ENCODE data around the gene VAPA. TPM values are rescaled to one million over a fixed set of nuclear protein-coding genes. Genes with fewer than 3 reads are reported as not detected.

The VAPA gene
- polyA plus RNA-seq, 1 donor (not counting 4 experiments of a cell fraction or from before 2014, with no cell fraction given): 350 TPM

DNA sequence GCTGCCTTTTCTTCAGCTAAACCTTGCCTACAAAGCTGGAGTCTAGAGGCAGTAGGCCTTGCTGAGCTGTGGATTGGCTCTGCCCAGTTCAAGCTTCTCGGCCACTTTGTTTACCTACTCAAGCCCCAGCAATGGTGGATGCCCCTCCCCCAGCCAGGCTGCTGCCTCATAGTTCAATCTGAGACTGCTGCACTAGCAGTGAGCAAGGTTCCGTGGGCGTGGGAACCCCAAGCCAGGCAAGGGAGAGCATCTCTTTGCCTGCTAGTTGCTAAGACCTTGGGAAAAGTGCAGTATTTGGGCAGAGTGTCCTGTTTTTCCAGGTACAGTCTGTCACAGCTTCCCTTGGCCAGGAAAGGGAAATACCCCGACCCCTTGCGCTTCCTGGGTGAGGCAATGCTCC lies 68.9 kb downstream of the VAPA start:
- H3K27ac ChIP-seq (ENCODE audit: control insufficient read depth, insufficient read depth, low read length): no peak overlapping the region

DNA sequence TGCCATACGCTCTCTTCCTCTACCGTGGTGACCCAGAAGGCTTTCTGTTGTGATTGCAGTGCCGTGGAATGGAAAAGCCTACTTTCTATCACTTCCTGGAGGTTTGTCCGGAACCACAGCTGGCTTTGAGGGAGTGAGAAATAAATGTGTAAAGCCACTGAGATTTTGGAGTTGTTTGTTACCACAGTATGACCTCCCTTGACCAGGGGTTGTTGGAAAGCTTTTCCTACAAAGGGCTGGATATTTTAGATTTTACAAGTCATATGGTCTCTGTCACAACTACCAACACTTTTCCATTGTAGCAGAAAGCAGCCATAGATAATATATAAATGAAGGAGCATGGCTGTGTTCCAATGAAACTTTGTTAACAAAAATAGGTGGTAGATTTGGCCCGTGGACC lies 70.3 kb downstream of the VAPA start:
- no peak overlapping the region for H3K4me2 ChIP-seq (ENCODE audit: control insufficient read depth, extremely low read depth, insufficient read depth, low read depth, low read length)
- dilution Hi-C loops (cut with MboI; ENCODE audit: extremely low pct_ligation_motif_present, low sequenced_read_pairs): no loop called here
- no peak for TF ChIP-seq EZH2 (IDR thresholded peaks at IDR 0.05; ENCODE audit: low read length)
- TF ChIP-seq, protein P1, sequence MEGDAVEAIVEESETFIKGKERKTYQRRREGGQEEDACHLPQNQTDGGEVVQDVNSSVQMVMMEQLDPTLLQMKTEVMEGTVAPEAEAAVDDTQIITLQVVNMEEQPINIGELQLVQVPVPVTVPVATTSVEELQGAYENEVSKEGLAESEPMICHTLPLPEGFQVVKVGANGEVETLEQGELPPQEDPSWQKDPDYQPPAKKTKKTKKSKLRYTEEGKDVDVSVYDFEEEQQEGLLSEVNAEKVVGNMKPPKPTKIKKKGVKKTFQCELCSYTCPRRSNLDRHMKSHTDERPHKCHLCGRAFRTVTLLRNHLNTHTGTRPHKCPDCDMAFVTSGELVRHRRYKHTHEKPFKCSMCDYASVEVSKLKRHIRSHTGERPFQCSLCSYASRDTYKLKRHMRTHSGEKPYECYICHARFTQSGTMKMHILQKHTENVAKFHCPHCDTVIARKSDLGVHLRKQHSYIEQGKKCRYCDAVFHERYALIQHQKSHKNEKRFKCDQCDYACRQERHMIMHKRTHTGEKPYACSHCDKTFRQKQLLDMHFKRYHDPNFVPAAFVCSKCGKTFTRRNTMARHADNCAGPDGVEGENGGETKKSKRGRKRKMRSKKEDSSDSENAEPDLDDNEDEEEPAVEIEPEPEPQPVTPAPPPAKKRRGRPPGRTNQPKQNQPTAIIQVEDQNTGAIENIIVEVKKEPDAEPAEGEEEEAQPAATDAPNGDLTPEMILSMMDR (optimal IDR thresholded peaks at IDR 0.05 in 1 of 3, IDR thresholded peaks at IDR 0.05 in 1 of 3, conservative IDR thresholded peaks at IDR 0.05 in 1 of 3; ENCODE audit: extremely low read depth in 1 of 3, insufficient read depth in 2 of 3, low read length in 3 of 3): no peak
- H2AFZ ChIP-seq (ENCODE audit: control insufficient read depth, low read length): no peak overlapping the region
- no peak overlapping the region for H3K27ac ChIP-seq (ENCODE audit: control insufficient read depth, insufficient read depth, low read length)
- no peak for DNase-seq (ENCODE audit: low read depth, low spot score)
- no peak for FAIRE-seq
- no peak overlapping the region for H3K4me3 ChIP-seq (ENCODE audit: control insufficient read depth in 2 of 3, extremely low read depth in 1 of 3, insufficient read depth in 2 of 3, low read depth in 1 of 3, low read length in 3 of 3)
- H3K27me3 ChIP-seq (ENCODE audit: control insufficient read depth, extremely low read depth, insufficient read depth, low read length): no peaks in the 10 kb centered on the region
- H3K9me3 ChIP-seq (ENCODE audit: control insufficient read depth, low read depth, low read length): no peaks in the 10 kb centered on the region
- H3K36me3 ChIP-seq (ENCODE audit: control insufficient read depth in 2 of 2, extremely low read depth in 1 of 2, insufficient read depth in 2 of 2, low read length in 2 of 2): no peaks in the 10 kb centered on the region
- no peak overlapping the region for H3K9ac ChIP-seq (ENCODE audit: control insufficient read depth, extremely low read depth, insufficient read depth, low read length)
- H3K9me1 ChIP-seq (ENCODE audit: control insufficient read depth, extremely low read depth, insufficient read depth, low read length): no peaks in the 10 kb centered on the region
- no peaks in the 10 kb centered on the region for H4K20me1 ChIP-seq (ENCODE audit: control insufficient read depth, extremely low read depth, insufficient read depth, low read length)
- H3K79me2 ChIP-seq (ENCODE audit: control insufficient read depth, insufficient read depth, low read length): no peaks in the 10 kb centered on the region
- no peaks in the 10 kb centered on the region for H3K4me1 ChIP-seq (ENCODE audit: control insufficient read depth, extremely low read depth, insufficient read depth, low read length)

More for the DNA sequence above, 68.9 kb downstream of the VAPA start:
- H3K36me3 ChIP-seq (ENCODE audit: control insufficient read depth in 2 of 2, extremely low read depth in 1 of 2, insufficient read depth in 2 of 2, low read length in 2 of 2): no peaks in the 10 kb centered on the region
- no peak overlapping the region for H2AFZ ChIP-seq (ENCODE audit: control insufficient read depth, low read length)
- FAIRE-seq (no peak), DNase-seq (ENCODE audit: low read depth, low spot score) (no peak)
- no peaks in the 10 kb centered on the region for H3K9me1 ChIP-seq (ENCODE audit: control insufficient read depth, extremely low read depth, insufficient read depth, low read length)
- H3K9ac ChIP-seq (ENCODE audit: control insufficient read depth, extremely low read depth, insufficient read depth, low read length): no peak overlapping the region
- dilution Hi-C loops (cut with MboI; ENCODE audit: extremely low pct_ligation_motif_present, low sequenced_read_pairs): no loop called here
- no peak for TF ChIP-seq EZH2 (IDR thresholded peaks at IDR 0.05; ENCODE audit: low read length)
- TF ChIP-seq, protein P1 (optimal IDR thresholded peaks at IDR 0.05 in 1 of 3, IDR thresholded peaks at IDR 0.05 in 1 of 3, conservative IDR thresholded peaks at IDR 0.05 in 1 of 3; ENCODE audit: extremely low read depth in 1 of 3, insufficient read depth in 2 of 3, low read length in 3 of 3): no peak
- no peak overlapping the region for H3K4me2 ChIP-seq (ENCODE audit: control insufficient read depth, extremely low read depth, insufficient read depth, low read depth, low read length)
- H3K4me1 ChIP-seq (ENCODE audit: control insufficient read depth, extremely low read depth, insufficient read depth, low read length): no peaks in the 10 kb centered on the region
- H4K20me1 ChIP-seq (ENCODE audit: control insufficient read depth, extremely low read depth, insufficient read depth, low read length): no peaks in the 10 kb centered on the region
- H3K79me2 ChIP-seq (ENCODE audit: control insufficient read depth, insufficient read depth, low read length): no peaks in the 10 kb centered on the region
- no peaks in the 10 kb centered on the region for H3K27me3 ChIP-seq (ENCODE audit: control insufficient read depth, extremely low read depth, insufficient read depth, low read length)
- H3K4me3 ChIP-seq (ENCODE audit: control insufficient read depth in 2 of 3, extremely low read depth in 1 of 3, insufficient read depth in 2 of 3, low read depth in 1 of 3, low read length in 3 of 3): no peak overlapping the region
- no peaks in the 10 kb centered on the region for H3K9me3 ChIP-seq (ENCODE audit: control insufficient read depth, low read depth, low read length)
